HCT116 (cell line): ENCODE data around the gene EEF1A2. TPM values are rescaled to one million over a fixed set of nuclear protein-coding genes. Genes with fewer than 3 reads are reported as not detected.

ENCODE experiments used
- ATAC-seq: fragments of 200-7000 bp; cut with Tn5 transposase; 2 replicates; pipeline ENCODE4 v1.9.1; 2020; ENCODE audit warnings: mild to moderate bottlenecking, moderate library complexity
- BruUV-seq: library from RNA; stranded (reverse); fragments of 400-500 nt; replicated peaks from 2 replicates; lab custom pipeline; 2021; lab: Mats Ljungman, UMichigan
- CTCF ChIA-PET: fragments of 300-600 bp; sonication (Branson Sonifier 250); formaldehyde crosslinking; loops from one replicate; lab custom pipeline; 2021; ENCODE audit warnings: antibody characterized with exemption; lab: Charles Lee
- POLR2A ChIA-PET: fragments of 300-600, 350-600 bp; sonication (Branson Sonifier 250); formaldehyde crosslinking; loops from one replicate; lab custom pipeline; 2021; ENCODE audit warnings: antibody characterized with exemption; lab: Charles Lee
- RAD21 ChIA-PET, 2 experiments: fragments of 300-600 bp; sonication (Branson Sonifier 250); formaldehyde crosslinking; loops; one replicate each; lab custom pipeline; 2023; ENCODE audit warnings: low total read pairs in 2 of 2; ENCODE audit not compliant: uncharacterized antibody in 2 of 2, unreplicated experiment in 2 of 2, low non-redundant PET in 1 of 2; lab: Charles Lee
- DNase-seq: peaks from one replicate; pipeline ENCODE4 v3.0.0-alpha.2; 2010; ENCODE audit warnings: low read depth, low spot score
- H2AFZ ChIP-seq: fragments of 200-600 bp; shearing (Covaris generic), sonication (generic); 2 replicates; pipeline ENCODE4 v1.6.1; 2017; ENCODE audit warnings: low read depth, mixed run types, mixed read lengths, antibody characterized with exemption, low read length; ENCODE audit not compliant: poor library complexity, severe bottlenecking
- H3K27ac ChIP-seq: 2 replicates; pipeline ENCODE4 v1.5.1; 2012; ENCODE audit warnings: low read depth, low read length
- H3K27me3 ChIP-seq: fragments of 200-600 bp; sonication (generic); 2 replicates; pipeline ENCODE4 v1.6.1; 2016; ENCODE audit warnings: mixed run types, low read length, mixed read lengths; ENCODE audit not compliant: insufficient read depth
- H3K36me3 ChIP-seq, 2 experiments: fragments of 200-500 bp in 1 of 2; fragments of 200-600 bp in 1 of 2; sonication (Bioruptor generic) in 1 of 2; sonication (generic) in 1 of 2; 2 replicates each; pipeline versions ENCODE4 v1.5.1 to v1.6.1; 2014 to 2016; ENCODE audit warnings: low read length in 2 of 2, inconsistent platforms in 1 of 2, mixed read lengths in 1 of 2, mixed run types in 1 of 2; ENCODE audit not compliant: insufficient read depth in 2 of 2, control insufficient read depth in 1 of 2
- H3K4me1 ChIP-seq, 2 experiments: fragments of 200-600 bp in 1 of 2; sonication (generic) in 1 of 2; 2 replicates each; pipeline versions ENCODE4 v1.5.1 to v1.6.1; 2012 to 2017; ENCODE audit warnings: low read length in 2 of 2, inconsistent platforms in 1 of 2, mild to moderate bottlenecking in 1 of 2, mixed read lengths in 1 of 2, mixed run types in 1 of 2, moderate library complexity in 1 of 2; ENCODE audit not compliant: insufficient read depth in 2 of 2, control insufficient read depth in 1 of 2
- H3K4me2 ChIP-seq: fragments of 200-600 bp; sonication (generic); 2 replicates; pipeline ENCODE4 v1.6.1; 2017; ENCODE audit warnings: mixed run types, low read length, mixed read lengths
- H3K4me3 ChIP-seq, 2 experiments: fragments of 200-600 bp in 1 of 2; sonication (generic) in 1 of 2; replicated peaks in 1 of 2; 2 replicates each; pipeline ENCODE4 v1.5.1; 2011 to 2016; ENCODE audit warnings: low read length in 2 of 2, control low read depth in 1 of 2, low read depth in 1 of 2, mild to moderate bottlenecking in 1 of 2, mixed read lengths in 1 of 2, mixed run types in 1 of 2
- H3K79me2 ChIP-seq: fragments of 200-600 bp; sonication (generic); 2 replicates; pipeline ENCODE4 v1.6.1; 2017; ENCODE audit warnings: mild to moderate bottlenecking, mixed run types, low read length, moderate library complexity, mixed read lengths; ENCODE audit not compliant: insufficient read depth
- H3K9ac ChIP-seq: fragments of 200-600 bp; sonication (generic); 2 replicates; pipeline ENCODE4 v1.6.1; 2016; ENCODE audit warnings: low read length, mixed read lengths
- H3K9me2 ChIP-seq: fragments of 200-600 bp; sonication (generic), shearing (Covaris generic); 2 replicates; pipeline ENCODE4 v1.6.1; 2017; ENCODE audit warnings: mixed run types, mild to moderate bottlenecking, moderate library complexity; ENCODE audit not compliant: insufficient read depth
- H3K9me3 ChIP-seq, 2 experiments: fragments of 200-500 bp in 1 of 2; fragments of 200-600 bp in 1 of 2; sonication (Bioruptor generic) in 1 of 2; sonication (generic) in 1 of 2; 2 replicates each; pipeline ENCODE4 v1.6.1; 2014 to 2017; ENCODE audit warnings: low read length in 2 of 2, mixed read lengths in 2 of 2, inconsistent platforms in 1 of 2, low read depth in 1 of 2, mild to moderate bottlenecking in 1 of 2, mixed run types in 1 of 2, moderate library complexity in 1 of 2; ENCODE audit not compliant: control insufficient read depth in 1 of 2, insufficient read depth in 1 of 2
- H4K20me1 ChIP-seq: fragments of 200-600 bp; sonication (generic), shearing (Covaris generic); 2 replicates; pipeline ENCODE4 v1.6.1; 2017; ENCODE audit warnings: mixed run types, mild to moderate bottlenecking, moderate library complexity; ENCODE audit not compliant: insufficient read depth
- CBX3 ChIP-seq: IDR thresholded peaks from 2 replicates; pipeline ENCODE4 v1.6.1; 2012; ENCODE audit warnings: low read depth
- CEBPB ChIP-seq: IDR thresholded peaks from 2 replicates; pipeline ENCODE4 v1.6.1; 2012; ENCODE audit warnings: low read depth
- EGR1 ChIP-seq: IDR thresholded peaks from 2 replicates; pipeline ENCODE4 v1.6.1; 2012; ENCODE audit warnings: low read depth
- ELF1 ChIP-seq: IDR thresholded peaks from 2 replicates; pipeline ENCODE4 v1.6.1; 2012; ENCODE audit warnings: low read depth, borderline replicate concordance
- EZH2phosphoT487 ChIP-seq: fragments of 200-600 bp; IDR thresholded peaks from 2 replicates; pipeline ENCODE4 v1.6.1; 2018; ENCODE audit warnings: antibody characterized with exemption, borderline replicate concordance
- MAX ChIP-seq: IDR thresholded peaks from 2 replicates; pipeline ENCODE4 v1.6.1; 2012
- POLR2AphosphoS5 ChIP-seq: IDR thresholded peaks from 2 replicates; pipeline ENCODE4 v1.6.1; 2011; ENCODE audit warnings: mild to moderate bottlenecking, low read depth, low read length, moderate library complexity
- RAD21 ChIP-seq: IDR thresholded peaks from 2 replicates; pipeline ENCODE4 v1.6.1; 2012; ENCODE audit warnings: low read depth, mild to moderate bottlenecking
- SIN3A ChIP-seq: IDR thresholded peaks from 2 replicates; pipeline ENCODE4 v1.6.1; 2012; ENCODE audit warnings: low read depth
- YY1 ChIP-seq: IDR thresholded peaks from 2 replicates; pipeline ENCODE4 v1.6.1; 2011; ENCODE audit warnings: low read length, low read depth, moderate library complexity, mild to moderate bottlenecking; ENCODE audit not compliant: insufficient replicate concordance; ENCODE audit errors: extremely low read depth
- intact Hi-C: fragments of 100-400 bp; cut with micrococcal nuclease; formaldehyde crosslinking; loops from 2 replicates; pipeline ENCODE4 v1.10.0; 2022
- total RNA-seq: library from RNA; stranded (reverse); gene quantifications from one replicate; pipeline ENCODE4 v1.2.1, GENCODE V29; 2021; ENCODE audit not compliant: unreplicated experiment
- TF ChIP-seq, protein P1 (sequence below): IDR thresholded peaks from 2 replicates; pipeline ENCODE4 v1.6.1; 2011; ENCODE audit warnings: mild to moderate bottlenecking, low read length, moderate library complexity; ENCODE audit not compliant: insufficient replicate concordance; ENCODE audit errors: extremely low read depth

EEF1A2 gene
- total RNA-seq, 1 experiment from 2014 or later: 454 TPM

- no TSS peak for BruUV-seq
- POLR2A ChIA-PET: no interaction called here
- CTCF ChIA-PET: interaction anchor here (1.2 kb wide), 1 partner anchor 567 kb away, joined by 3 read pairs; no protein-coding TSS in a partner anchor
Measured at GRCh38 chr20:63471002-63471716, 27.7 kb downstream of the EEF1A2 start.

More at GRCh38 chr20:63471002-63471716, 27.7 kb downstream of the EEF1A2 start:
- Histone ChIP-seq H3K9me3 (no peaks in the 10 kb centered on the region), H3K4me1 (peaks cover 0 to 11% of the 10 kb centered on the region in 2 experiments; a peak in 1 of 4 replicates), H4K20me1 (no peaks in the 10 kb centered on the region), H3K4me2 (peak overlapping the region; percentile 82), H3K36me3 (no peaks in the 10 kb centered on the region), H2AFZ (no peak overlapping the region), H3K27me3 (no peaks in the 10 kb centered on the region), H3K4me3 (peak overlapping the region; percentile 62 to 77), H3K79me2 (peaks cover 55% of the 10 kb centered on the region)
- no peak; the same call in 1 of the 2 replicates for ATAC-seq
- RAD21 ChIA-PET: interaction anchor here in 1 of 2 experiments (0.7 kb wide), 1 partner anchor 34 kb away, joined by 8 read pairs; no protein-coding TSS in a partner anchor
- TF ChIP-seq EZH2phosphoT487: no peak
- TF ChIP-seq POLR2AphosphoS5: no peak
- no peak for TF ChIP-seq CBX3
- no peak for TF ChIP-seq YY1
- TF ChIP-seq CEBPB: no peak
- TF ChIP-seq SIN3A: no peak
- no peak for TF ChIP-seq RAD21
- no peak for TF ChIP-seq EGR1
- no peak for TF ChIP-seq ELF1
- TF ChIP-seq MAX: no peak
- TF ChIP-seq, protein P1, sequence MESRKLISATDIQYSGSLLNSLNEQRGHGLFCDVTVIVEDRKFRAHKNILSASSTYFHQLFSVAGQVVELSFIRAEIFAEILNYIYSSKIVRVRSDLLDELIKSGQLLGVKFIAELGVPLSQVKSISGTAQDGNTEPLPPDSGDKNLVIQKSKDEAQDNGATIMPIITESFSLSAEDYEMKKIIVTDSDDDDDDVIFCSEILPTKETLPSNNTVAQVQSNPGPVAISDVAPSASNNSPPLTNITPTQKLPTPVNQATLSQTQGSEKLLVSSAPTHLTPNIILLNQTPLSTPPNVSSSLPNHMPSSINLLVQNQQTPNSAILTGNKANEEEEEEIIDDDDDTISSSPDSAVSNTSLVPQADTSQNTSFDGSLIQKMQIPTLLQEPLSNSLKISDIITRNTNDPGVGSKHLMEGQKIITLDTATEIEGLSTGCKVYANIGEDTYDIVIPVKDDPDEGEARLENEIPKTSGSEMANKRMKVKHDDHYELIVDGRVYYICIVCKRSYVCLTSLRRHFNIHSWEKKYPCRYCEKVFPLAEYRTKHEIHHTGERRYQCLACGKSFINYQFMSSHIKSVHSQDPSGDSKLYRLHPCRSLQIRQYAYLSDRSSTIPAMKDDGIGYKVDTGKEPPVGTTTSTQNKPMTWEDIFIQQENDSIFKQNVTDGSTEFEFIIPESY: no peak
- TF ChIP-seq, all 23 proteins: peak for 0
- DNase-seq: no peak
- no peaks in the 10 kb centered on the region for H3K9me2 ChIP-seq
- H3K27ac ChIP-seq: no peak overlapping the region; the same call in 1 of the 2 replicates
- peak overlapping the region; percentile 84 for H3K9ac ChIP-seq
- intact Hi-C loops: no loop called here
